ENCODE measurements around the gene CDC6. TPM values are rescaled to one million over a fixed set of nuclear protein-coding genes. Genes with fewer than 3 reads are reported as not detected.

CDC6 gene
- total RNA-seq, 1 donor from 2014 or later, result 8.8 TPM

DNA sequence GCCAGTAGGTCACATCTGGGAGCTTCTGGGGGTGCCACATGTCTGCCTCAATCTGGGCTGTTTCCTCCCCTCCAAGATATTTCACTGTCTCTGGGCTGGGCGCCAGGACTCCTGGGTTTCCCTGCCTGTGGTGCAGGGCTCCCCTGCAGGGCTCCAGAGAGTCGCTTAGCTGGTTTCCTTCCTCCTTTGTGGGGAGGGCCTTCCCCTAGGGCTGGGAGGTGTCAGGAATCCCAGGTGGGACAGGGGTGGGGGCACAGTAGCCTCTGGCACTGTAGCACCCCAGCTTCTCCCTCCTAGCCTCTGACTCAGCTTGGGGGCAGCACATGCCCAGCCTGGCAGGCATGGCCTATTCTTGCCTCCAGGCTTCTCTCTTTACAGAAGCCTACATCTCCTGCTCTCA, 23.9 kb downstream of the CDC6 start:
- DNase-seq (ENCODE audit: low read depth), result no peak
- H3K27me3 ChIP-seq (ENCODE audit: control insufficient read depth, insufficient read depth, low read length), result no peaks in the 10 kb centered on the region
- H3K36me3 ChIP-seq (ENCODE audit: control insufficient read depth, insufficient read depth, low read length), result no peaks in the 10 kb centered on the region
- H3K4me3 ChIP-seq (ENCODE audit: low read depth, low read length), result no peak overlapping the region
- TF ChIP-seq, protein P1, sequence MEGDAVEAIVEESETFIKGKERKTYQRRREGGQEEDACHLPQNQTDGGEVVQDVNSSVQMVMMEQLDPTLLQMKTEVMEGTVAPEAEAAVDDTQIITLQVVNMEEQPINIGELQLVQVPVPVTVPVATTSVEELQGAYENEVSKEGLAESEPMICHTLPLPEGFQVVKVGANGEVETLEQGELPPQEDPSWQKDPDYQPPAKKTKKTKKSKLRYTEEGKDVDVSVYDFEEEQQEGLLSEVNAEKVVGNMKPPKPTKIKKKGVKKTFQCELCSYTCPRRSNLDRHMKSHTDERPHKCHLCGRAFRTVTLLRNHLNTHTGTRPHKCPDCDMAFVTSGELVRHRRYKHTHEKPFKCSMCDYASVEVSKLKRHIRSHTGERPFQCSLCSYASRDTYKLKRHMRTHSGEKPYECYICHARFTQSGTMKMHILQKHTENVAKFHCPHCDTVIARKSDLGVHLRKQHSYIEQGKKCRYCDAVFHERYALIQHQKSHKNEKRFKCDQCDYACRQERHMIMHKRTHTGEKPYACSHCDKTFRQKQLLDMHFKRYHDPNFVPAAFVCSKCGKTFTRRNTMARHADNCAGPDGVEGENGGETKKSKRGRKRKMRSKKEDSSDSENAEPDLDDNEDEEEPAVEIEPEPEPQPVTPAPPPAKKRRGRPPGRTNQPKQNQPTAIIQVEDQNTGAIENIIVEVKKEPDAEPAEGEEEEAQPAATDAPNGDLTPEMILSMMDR (IDR thresholded peaks at IDR 0.05; ENCODE audit: insufficient read depth, low read length, poor library complexity, severe bottlenecking), result no peak

DNA sequence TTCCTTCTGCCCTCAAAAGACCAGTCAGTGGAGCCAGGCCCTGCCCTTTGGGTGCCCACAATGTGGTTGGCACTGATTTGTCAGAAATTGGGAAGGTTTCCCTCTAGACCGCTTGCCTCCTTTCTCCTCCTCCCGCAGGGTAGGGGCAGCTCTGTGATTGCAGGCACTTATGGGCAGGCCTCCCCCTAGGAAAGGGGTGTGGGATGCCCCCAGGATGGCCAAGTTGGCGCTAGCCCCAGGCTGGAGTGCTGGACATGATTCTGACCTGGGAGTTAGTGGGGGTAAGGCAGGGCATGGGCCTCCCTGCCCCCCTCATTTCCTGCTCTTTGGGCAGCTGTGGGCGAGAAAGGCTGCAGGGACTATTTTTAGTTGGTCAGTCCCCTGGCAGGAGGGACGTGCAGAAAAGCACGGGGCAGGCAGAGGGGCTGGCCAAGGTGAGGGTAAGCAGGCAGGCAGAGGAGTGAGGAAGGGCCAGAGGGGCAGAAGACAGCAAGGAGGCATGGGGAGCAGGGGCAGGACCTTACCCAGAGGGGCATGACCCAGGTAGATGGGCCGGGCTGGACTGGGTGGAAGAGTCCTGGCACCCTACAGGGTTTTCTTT, 24.6 kb downstream of the CDC6 start:
- no peak for DNase-seq (ENCODE audit: low read depth)

DNA sequence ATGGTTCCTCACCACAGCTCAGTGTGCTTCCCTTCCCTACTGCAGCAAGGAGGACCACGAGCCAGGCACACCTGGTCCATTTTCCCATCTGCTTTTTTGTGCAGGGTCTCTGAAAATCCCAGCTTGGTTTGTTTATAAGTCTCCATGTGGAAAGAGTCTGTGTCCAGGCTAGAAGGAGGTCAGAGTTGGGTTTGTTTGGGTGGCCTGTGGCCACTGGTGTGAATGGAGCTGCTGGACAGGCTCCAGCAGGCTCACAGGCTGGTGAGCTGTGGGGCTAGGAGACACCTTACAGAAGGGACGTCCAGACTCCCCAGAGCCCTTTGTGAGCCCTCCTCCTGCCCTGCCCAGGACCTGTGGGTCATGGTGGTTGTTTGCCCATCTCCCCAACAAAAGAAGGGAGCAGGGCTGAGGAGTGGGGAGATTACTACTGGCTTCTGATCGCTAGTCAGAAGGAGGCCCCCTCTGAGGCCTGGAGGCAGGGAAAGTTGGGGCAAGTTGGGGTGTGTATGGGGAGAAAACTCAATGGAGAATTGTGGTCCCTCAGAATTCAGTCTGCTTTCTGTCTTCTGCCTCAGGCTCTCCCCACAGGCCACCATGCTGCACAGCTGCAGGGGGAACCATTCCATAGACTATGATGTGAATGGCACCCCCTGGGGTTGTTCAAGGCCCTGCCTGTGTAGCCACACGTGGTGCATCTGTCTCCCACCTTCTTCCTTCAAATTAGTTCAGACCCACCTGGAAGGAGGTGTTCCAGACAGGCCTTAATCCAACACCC, 25.4 kb downstream of the CDC6 start:
- no peaks in the 10 kb centered on the region for H3K36me3 ChIP-seq (ENCODE audit: control insufficient read depth, insufficient read depth, low read length)
- no peak overlapping the region for H3K4me3 ChIP-seq (ENCODE audit: low read depth, low read length)
- DNase-seq (ENCODE audit: low read depth), result no peak
- TF ChIP-seq, protein P1 (IDR thresholded peaks at IDR 0.05; ENCODE audit: insufficient read depth, low read length, poor library complexity, severe bottlenecking), result no peak
- H3K27me3 ChIP-seq (ENCODE audit: control insufficient read depth, insufficient read depth, low read length), result no peaks in the 10 kb centered on the region

More for the DNA sequence above, 24.6 kb downstream of the CDC6 start:
- Histone ChIP-seq H3K27me3 (ENCODE audit: control insufficient read depth, insufficient read depth, low read length) (no peaks in the 10 kb centered on the region), H3K36me3 (ENCODE audit: control insufficient read depth, insufficient read depth, low read length) (no peaks in the 10 kb centered on the region), H3K4me3 (ENCODE audit: low read depth, low read length) (no peak overlapping the region)
- TF ChIP-seq, protein P1 (IDR thresholded peaks at IDR 0.05; ENCODE audit: insufficient read depth, low read length, poor library complexity, severe bottlenecking), result no peak

DNA sequence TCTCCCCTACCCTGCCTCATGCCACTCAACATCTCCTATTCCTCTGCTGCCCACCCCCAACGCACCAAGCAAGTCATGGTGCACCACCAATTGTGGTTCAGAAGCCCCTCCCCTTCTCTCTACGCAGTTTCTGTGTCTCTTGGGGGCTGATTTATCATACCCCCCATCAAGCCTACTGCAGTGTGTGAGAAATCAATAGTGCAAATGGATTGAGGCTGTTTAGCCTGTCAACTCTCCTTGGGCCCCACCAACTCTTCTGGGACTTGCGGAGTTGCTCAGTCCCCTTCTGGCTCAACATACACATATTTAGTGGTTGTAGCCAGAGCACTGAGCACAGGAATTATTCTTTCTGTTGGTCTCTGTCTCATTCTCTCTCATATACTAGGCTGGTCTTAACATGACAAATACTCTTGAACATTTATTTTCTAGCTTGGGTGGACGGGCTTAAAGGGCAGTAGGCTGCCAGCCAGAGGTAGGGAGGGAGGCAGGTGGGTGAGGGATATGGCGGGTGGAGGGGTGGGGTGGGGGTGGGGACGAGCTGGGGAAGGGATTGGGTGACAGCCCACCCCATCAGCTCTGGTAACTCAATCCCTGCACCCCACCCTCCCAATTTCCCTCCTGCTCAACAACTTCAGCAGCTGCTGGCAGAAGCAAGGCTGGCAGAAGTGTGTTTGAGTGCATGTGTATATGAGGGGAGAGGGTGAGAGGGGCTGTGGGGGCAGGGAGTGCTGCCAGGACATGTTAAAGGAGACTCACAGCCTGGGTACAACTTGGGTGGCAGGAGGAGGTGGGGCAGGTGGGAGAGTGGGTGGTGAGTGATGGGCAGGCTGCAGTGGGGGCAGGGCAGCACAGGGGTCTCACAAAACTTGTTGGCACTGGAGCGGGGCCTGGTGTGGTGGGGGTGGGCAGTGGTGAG, 26.2 kb downstream of the CDC6 start:
- TF ChIP-seq, protein P1 (IDR thresholded peaks at IDR 0.05; ENCODE audit: insufficient read depth, low read length, poor library complexity, severe bottlenecking), result no peak
- Histone ChIP-seq H3K4me3 (ENCODE audit: low read depth, low read length) (no peak overlapping the region), H3K36me3 (ENCODE audit: control insufficient read depth, insufficient read depth, low read length) (no peaks in the 10 kb centered on the region), H3K27me3 (ENCODE audit: control insufficient read depth, insufficient read depth, low read length) (no peaks in the 10 kb centered on the region)
- no peak for DNase-seq (ENCODE audit: low read depth)

DNA sequence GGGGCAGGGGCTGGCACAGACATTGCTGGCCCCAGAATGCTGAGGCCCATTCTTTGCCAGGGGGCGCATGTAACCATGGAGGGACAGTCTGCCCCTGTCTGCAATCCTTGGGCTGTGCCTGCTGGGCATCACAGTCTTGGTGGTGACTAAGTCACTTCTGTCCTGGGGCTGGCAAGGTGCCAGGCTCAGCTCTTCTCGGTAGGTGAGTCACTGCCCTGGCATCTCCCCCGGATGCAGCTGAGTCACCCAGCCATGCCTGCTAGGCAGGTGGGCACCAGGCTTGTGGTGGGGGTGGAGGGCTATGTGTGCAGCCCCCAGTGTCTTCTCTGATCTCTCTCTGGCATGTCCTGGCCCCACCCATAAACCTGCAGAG, 26.9 kb downstream of the CDC6 start:
- peak; percentile 93 for DNase-seq (ENCODE audit: low read depth)
- Histone ChIP-seq H3K36me3 (ENCODE audit: control insufficient read depth, insufficient read depth, low read length) (no peaks in the 10 kb centered on the region), H3K4me3 (ENCODE audit: low read depth, low read length) (no peak overlapping the region), H3K27me3 (ENCODE audit: control insufficient read depth, insufficient read depth, low read length) (no peaks in the 10 kb centered on the region)
- TF ChIP-seq, protein P1 (IDR thresholded peaks at IDR 0.05; ENCODE audit: insufficient read depth, low read length, poor library complexity, severe bottlenecking), result peak; percentile 27
